ENCODE data around the gene IQCE.

The IQCE gene

DNA sequence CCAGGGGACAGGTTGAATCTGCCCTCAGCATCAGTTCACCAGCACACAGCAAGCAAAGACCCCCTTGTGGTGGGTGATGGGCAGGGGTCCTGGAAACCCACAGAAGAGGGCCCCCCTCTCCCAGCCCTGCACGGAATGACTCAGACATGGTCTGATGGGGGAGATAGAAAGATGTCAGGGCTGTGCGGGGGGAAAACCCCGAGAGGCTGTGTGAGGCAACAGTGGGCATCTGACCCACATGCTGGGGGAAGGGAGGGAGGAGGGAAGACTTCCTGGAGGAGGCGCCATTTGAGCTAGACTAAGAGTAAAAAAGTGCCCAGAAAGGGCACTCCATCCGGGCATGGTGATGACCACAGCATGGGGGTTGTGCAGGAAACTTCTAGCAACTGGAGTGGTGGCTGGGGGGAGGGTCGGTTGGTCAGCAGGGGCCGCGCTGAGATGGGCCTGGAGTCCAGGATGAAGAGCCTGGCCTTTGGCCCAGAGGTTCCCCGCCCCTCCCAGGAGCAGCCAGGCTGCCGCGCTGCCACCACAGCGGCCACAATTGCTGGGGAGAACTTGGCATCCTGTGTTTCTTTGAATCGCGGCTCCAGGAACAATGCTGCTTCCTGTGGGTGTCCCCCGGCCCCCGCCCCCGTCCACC is 36.7 kb upstream of the IQCE start:
- TF ChIP-seq CTCF (IDR thresholded peaks at IDR 0.05; ENCODE audit: low read depth, low read length): no peak
- H3K4me3 ChIP-seq (ENCODE audit: low read depth, low read length): no peak overlapping the region

- no peak for TF ChIP-seq CTCF (IDR thresholded peaks at IDR 0.05; ENCODE audit: low read depth, low read length)
- no peak overlapping the region for H3K4me3 ChIP-seq (ENCODE audit: low read depth, low read length)
These were observed 35.9 kb upstream of the IQCE start for GRCh38 chr7:2522780-2523433.

GRCh38 chr7:2523461-2523936 is 35.3 kb upstream of the IQCE start:
- H3K4me3 ChIP-seq (ENCODE audit: low read depth, low read length): no peak overlapping the region
- no peak for TF ChIP-seq CTCF (IDR thresholded peaks at IDR 0.05; ENCODE audit: low read depth, low read length)

- no peak overlapping the region for H3K4me3 ChIP-seq (ENCODE audit: low read depth, low read length)
- TF ChIP-seq CTCF (IDR thresholded peaks at IDR 0.05; ENCODE audit: low read depth, low read length): no peak
These were observed 34.6 kb upstream of the IQCE start for GRCh38 chr7:2523941-2524807.

- H3K4me3 ChIP-seq (ENCODE audit: low read depth, low read length): no peak overlapping the region
- TF ChIP-seq CTCF (IDR thresholded peaks at IDR 0.05; ENCODE audit: low read depth, low read length): no peak
These were observed 33.7 kb upstream of the IQCE start for GRCh38 chr7:2524808-2525657.

DNA sequence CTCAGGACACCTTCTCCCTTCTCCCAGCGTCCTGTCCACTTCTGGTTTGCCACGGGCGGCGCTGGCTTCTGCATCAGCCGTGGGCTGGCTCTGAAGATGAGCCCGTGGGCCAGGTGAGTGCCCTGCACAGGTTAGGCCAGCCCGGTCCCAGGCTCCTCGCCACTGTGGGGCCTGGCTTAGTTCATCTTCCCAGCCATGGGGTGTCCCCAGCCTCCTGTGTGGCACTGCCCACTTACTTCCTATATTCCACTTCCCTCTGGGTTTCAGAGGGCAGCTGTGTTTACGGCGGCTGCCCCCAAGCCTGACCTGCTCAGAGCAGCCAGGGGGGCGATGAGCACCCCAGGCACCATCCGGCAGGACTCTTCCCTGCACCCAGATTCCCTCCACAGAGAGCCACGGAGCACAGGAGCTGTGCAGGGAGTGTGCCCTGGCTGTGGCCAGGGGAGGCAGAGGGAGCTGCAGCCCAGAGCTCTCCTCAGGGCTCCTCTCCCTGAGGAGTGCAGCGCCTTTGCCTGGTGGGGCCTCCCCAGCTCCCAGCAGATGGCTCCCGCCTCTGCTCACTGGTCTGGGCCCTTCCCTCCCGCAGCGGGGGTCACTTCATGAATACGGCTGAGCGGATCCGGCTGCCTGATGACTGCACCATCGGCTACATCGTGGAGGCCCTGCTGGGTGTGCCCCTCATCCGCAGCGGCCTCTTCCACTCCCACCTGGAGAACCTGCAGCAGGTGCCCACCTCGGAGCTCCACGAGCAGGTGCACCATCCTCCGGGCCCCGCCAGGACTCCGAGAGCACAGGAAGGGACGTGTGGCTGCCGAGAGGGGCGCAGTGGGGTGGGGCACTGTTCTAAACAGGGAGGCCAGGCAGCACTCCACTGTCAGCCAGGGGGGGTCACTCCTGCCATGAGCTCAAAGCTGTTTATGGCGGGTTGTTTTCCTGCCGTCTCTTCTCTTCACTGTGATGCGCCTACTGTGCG is 32.8 kb upstream of the IQCE start:
- H3K4me3 ChIP-seq (ENCODE audit: low read depth, low read length): no peak overlapping the region
- TF ChIP-seq CTCF (IDR thresholded peaks at IDR 0.05; ENCODE audit: low read depth, low read length): no peak

Data from WI38 (cell line).